NCI-H345 (cell line): ENCODE measurements around the gene COX4I2.

ENCODE experiments used
- DNase-seq: peaks from one replicate; lab custom pipeline; 2025; lab: John Stamatoyannopoulos, UW

The COX4I2 gene

DNA sequence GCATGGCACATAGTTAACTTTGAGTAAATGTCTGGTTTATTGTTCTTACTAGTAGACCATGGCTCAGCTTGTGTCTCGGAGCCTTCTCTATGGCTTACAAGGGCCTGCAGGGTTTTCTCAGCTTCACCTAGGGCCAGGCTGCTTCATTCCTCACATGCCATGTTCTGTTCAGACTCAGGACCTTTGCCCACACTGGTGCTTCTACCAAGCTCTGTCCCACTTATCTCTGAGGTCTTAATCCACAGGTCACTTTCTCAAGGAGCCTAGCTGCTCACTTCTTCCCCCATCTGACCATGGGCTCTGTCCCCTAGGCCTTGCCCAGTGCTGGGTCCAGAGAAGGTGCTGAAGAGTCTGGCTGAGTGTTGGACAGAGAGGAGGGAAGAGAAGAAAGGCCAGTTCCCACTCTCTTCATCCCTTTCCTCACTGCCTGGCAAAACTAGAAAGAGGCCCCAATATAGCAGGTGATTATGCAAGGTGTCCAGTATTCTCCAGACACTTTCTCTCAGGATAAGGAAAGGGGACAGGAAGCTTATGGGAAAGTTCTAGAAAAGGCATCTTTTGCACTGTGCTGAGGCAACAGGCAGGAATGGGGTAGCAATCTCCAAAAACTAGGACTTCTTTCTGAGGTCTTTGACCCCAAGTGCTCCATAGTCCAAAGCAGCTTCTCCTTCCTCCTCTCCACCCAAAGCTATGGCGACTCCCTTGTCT, 40.0 kb downstream of the COX4I2 start:
- no peak for DNase-seq

DNA sequence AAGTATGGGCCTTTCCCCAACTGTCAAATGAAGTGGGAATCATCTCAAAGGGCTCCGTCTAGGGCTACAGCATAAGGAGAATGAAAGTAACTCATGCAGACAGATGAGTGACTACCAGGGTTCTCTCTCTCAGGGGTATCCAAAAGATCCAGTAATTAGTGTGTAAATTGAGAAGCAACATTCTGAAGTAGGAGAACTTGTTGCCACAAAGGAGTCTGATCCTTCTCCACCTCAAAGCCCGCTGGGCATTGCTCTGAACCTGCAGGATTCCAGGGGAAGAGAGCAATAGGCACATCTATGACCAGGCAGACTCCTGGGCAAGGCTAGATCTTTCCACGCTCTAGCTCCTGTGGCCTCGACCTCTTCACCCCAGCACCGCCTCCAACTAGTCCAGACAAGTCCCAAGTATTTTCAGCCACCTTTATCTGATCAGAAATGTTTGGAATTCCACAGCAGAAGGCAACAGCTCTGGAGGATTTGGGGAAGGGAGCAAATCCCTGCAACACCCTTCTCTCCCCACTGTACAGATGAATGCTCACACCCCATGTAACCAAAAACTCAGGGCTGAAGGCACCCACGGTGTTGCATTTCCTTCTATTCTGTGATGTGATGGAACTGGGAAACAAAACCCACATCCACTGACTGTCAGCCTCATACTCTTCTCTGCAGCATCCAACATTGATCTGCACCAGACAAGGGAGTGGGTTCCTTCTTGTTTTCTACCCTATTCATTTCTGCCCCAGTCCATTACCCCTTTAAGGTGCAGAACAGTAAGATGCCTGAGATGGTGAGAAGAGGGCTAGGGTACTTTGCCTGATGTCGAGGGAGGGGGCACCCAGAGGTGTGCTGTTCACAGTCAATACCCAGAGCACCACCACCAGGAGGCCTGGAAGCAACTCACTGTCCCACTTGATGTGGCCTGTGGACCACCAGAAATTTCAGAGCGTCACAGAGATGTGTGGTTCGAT, 41.0 kb downstream of the COX4I2 start:
- DNase-seq = no peak

DNA sequence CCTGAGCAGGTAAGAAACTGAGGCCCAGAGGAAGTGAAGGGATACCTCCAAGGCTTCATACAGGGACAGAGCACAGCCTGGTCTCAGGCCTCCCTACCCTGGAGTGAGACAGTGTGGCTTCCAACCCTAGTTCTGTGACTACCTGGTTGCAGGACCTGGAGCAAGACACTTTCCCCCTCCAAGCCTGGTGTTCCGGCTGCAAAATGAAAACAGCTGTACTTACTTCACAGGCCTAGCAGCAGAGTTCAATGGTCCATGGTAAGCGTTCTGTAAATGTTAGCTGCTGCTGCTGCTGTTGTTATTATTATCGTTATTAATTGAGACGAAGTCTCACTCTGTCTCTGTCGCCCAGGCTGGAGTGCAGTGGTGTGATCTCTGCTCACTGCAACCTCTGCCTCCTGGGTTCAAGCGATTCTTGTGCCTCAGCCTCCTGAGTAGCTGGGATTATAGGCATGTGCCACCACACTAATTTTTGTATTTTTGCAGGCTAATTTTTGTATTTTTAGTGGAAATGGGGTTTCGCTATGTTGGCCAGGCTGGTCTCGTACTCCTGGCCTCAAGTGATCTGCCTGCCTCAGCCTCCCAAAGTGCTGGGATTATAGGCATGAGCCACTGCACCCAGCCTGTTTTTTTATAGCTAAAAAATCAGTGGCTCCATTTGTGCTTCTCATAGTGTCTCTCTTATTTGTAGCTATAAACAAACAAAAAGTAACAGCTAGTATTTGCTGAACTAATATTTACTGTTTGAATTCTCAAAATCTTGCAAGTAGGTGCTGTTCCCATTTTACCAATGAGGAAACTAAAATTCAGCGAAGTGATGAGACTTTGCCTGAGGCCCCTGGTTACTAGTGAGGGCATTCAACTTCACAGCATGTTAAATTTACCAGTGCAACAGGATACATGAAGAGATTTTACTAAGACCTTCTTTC, 41.9 kb downstream of the COX4I2 start:
- no peak for DNase-seq

DNA sequence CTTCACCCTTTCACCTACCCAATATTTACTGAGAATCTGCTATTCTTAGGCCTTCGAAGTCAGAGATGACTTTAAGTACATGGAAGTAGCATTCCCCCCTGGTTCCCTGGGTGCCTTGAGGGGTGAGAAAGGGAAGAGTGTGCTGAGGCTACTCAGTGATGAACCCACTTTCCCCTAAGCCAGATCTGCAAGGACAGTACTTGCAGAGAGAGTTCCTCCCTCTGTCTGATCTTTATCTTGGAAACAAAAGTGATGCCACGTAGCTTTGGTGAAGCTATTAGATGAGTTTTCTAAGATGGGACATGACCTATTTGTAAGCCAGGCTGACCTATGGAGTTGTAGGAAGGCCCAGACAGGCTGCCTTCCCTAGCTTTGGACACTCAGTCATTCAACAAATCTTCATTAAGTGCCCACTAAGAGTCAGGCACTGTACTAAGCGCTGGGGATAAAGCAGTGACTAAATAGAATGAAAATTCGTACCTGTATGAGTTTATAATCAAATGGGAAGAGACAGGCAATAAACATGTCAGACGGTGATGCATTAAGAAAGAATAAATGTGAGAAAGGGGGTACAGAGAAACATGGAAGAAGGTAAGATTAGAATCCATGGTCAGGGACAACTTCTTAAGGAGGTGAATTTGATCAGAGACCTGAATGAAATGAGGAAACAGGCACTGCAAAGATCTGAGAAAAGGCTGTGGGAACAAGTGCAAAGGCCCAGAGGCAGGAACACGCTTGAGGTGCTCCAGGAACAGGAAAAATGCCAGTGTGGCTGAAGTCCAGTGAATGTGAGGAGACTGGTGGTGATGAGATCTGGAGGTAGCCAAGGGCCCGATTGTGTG, 42.8 kb downstream of the COX4I2 start:
- no peak for DNase-seq

DNA sequence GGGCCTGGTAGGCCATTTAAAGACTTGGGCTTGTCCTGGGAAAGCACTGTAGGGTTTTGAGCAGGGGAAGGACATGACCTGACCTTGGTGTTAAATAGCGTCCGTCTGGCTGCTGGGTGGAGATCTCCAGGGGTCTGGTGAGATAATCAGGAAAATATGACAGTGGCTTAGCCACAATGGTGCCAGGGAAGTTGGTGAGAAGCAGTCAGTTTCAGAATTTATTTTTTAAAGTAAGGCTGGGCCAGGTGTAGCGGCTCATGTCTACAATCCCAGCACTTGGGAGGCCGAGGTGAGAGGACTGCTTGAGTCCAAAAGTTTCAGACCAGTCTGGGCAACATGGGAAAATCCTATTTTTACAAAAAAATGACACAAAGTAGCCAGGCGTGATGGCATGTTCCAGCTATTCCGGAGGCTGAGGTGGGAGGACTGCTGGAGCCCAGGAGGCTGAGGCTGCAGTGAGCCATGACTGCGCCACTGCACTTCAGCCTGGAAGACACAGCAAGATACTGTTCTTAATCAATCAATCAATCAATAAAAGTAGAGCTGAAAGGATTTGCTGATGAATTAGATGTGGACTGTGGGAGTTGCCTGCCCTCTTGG, 43.5 kb downstream of the COX4I2 start:
- no peak for DNase-seq

DNA sequence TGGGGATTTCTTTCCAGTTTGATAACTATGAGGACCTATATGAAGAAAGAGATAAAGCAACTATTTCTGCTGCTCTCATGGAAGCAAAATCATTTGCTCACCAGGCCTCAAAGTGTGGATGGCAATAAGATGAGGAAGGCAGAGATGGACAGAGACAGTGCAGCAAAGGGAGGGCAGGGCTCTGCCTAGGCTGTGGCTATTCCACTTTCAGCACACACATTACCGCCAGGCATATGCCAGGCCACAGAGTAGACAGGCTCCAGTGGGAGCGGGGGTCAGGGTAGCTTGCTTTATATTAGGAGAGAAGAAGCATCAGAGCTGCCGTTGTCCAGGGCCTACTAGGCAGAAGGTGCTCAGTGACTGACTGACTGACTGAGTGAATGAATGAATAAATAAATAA, 44.1 kb downstream of the COX4I2 start:
- DNase-seq = no peak

DNA sequence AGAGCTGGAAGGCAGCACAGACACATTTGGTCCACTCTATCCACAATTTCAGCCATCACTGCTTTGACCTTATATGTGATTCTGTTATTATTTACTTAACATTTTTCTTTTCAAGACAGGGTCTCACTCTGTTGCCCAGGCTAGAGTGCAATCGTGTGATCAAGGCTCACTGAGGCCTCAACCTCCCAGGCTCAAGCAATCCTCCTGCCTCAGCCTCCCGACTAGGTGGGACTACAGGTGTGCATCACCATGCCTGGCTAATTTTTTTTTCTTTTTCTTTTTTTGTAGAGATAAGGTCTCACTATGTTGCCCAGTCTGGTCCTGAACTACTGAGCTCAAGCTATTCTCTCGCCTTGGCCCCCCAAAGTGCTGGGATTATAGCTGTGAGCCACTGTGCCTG, 44.6 kb downstream of the COX4I2 start:
- no peak for DNase-seq

DNA sequence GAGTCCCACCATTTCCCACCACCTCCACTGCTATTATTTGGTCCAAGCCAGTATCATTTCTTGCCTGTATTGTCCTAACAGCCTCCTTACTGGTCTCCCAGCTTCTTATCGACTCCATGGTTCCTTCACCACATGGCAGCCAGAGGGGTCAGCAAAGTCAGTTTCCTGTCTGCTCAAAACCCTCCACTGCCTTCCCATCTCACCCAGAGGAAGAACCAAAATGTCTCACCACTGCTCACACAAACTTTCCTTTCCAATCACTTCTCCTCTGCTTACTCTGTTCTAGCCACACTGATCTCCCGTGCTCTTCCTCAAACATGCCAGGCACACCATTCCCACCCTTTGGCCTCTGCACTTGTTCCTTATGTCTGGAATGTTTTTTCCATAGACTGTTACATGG, 45.2 kb downstream of the COX4I2 start:
- DNase-seq = no peak

DNA sequence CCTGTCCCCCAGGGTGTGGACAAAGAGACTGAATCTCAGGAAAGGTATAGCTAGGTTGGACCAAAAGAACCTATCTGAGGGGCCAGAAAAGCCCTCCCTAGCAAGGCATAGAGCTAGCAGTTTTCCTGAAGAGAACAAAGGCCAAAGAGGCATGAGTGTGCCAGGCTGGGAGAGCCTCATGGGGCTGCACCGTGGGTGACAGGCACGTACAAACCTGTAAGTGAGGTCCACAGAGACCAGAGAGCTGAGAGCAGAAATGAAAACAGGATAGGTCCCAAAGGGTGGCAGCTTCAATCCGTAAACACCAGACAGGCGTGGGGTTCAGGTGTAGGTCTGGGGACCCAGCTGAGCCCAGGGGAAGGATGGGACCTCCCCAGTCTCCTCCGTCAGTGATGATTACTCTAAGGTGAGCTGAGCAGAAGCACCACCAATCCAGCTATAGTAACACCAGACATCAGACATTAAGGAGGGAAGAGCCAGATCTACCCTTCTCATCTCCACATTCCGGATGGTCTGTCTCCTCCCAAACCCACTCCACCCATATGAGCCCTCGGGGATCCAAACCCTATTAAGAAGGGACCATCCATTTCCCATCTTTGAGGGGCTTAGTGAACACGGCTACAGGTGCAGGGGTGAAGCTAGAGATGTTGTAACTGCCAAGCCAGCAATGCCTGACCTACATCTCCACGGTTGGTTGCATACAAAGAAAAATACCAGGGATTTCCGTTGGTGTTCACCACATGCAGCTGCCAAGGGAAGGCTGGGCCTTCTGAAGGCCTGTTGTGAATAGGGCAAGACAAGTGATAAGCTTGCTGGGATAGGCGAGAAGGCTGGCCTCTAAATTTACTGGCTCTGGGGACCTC, 46.7 kb downstream of the COX4I2 start:
- peak; percentile 83 for DNase-seq

DNA sequence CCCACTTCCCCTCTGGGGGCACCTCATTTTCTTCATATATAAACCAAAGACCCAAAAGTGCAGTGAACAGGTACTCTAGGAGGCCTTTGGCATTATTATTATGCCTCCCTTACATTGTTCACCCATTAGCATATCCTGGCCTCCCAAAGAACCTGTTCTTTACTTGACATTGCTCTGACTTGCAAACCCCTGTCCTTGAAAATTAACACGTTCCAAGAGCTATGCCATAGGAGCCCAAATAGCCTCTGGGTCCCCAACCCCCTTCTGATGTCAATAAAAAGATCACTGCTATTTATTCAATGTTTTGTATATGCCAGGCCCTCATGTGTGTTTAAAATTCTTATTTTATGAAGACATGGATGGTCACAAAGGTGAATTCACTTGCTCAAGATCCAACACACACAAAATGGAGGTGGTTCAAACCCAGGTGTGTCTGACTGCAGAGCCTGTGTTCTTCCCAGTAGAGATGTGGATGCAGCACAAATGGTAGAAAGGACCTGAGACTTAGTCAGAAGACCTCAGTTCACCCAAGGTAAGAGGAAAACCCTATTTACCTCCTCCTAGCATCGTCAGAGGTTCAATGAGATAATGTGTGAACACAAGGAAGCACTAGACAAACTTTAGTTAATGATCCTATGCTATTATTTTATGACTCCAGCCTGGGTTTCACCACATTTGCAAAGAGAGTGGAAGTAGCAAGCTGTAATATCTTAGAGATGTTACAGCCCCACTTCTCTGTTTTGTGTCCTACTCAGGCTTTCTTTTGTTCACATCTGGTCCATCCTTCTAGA, 48.3 kb downstream of the COX4I2 start:
- DNase-seq = no peak

DNA sequence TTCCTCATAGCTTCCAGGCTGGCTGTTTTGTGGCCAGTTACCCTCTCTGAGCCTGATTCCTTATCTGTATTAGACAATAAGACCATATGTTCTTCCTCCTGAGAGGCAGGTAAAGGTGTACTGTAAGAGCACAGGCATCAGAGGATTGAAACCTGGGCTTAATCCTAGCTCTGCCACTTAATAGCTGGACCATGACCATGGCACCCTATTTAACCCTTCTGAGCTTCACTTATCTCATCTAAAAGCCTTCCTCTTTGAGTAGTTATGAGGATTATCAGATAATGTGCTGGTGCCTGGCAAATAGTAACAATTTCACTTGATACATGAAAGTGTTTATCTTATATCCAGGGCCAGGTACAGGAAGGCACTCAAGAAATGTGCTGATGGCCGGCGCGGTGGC, 50.1 kb downstream of the COX4I2 start:
- DNase-seq = no peak

DNA sequence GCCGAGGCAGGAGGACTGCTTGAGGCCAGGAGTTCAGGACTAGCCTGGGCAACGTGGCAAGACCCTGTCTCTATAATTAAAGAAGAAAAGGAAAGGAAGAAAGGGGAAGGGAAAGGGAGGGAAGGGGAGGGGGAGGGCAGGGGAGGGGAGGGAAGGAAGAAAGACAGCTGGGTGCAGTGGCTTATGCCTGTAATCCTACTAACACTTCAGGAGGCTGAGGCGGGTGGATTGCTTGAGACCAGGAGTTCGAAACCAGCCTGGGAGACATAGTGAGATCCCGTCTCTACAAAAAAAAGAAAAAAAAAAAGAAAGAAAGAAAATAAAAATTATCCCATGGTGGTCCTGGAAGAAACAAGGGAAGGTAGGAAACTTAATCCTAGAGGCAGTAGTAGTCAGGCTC, 51.4 kb downstream of the COX4I2 start:
- DNase-seq = no peak

DNA sequence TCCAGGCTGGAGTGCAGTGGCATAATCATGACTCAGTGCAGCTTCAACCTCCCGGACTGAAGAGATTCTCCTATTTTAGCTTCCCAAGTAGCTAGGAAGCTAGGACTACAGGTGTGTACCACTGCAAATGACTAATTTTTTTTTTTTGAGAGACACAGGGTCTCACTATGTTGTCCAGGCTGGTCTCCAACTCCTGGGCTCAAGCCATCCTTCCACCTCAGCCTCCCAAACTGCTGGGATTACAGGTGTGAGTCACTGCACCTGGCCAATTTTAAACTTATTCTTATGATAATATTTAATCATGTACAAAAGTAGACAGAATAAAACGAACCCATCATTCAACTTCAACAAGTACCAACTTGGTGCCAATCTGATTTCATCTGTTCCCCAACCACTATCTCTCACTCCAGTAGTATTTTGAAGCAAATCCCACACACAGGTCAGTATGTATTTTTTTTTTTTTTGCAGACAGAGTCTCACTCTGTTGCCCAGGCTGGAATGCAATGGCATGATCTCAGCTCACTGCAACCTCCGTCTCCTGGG, 52.5 kb downstream of the COX4I2 start:
- DNase-seq = no peak

DNA sequence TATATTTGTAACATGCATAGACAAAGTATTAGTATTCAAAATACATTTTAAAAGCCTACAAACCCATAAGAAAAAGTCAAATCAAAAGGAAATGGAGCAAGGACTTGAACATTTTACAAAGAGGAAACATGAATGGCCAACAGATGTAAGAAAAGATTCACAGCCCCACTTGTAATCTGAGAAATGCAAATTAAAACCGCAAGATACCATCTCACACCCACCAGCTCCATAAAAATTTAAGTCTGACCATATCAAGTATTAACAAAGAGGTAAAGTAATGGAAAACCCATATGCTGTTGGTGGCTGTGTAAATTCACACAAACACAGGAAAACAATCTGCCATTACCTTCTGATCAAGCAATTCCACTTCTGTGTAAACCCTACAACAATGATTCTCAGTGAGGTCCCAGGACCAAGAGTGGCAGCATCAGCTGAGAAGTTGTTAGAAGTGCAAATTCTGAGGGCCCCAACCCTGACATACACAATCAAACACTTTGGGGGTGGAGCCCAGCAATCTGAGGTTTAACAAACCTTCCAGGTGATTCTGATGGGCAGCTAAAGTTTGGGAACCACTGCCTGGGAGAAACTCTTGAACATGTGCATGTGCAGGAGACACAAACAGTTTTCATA, 54.0 kb downstream of the COX4I2 start:
- DNase-seq = no peak

DNA sequence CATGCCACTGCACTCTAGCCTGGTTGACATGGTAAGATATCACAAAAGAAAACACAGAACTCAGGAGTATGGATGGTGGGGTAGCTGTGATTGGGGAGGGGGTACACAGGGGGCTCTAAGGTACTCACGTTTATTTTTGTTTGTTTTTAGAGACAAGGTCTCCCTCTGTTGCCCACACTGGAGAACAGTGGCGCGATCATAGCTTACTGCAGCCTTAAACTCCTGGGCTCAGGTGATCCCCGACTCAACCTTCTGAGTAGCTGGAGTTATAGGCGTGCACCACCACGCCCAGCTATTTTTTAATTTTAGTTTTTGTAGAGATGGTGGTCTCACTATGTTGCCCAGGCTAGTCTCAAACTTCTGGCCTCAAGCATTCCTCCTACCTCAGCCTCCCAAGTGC, 55.7 kb downstream of the COX4I2 start:
- DNase-seq = no peak

DNA sequence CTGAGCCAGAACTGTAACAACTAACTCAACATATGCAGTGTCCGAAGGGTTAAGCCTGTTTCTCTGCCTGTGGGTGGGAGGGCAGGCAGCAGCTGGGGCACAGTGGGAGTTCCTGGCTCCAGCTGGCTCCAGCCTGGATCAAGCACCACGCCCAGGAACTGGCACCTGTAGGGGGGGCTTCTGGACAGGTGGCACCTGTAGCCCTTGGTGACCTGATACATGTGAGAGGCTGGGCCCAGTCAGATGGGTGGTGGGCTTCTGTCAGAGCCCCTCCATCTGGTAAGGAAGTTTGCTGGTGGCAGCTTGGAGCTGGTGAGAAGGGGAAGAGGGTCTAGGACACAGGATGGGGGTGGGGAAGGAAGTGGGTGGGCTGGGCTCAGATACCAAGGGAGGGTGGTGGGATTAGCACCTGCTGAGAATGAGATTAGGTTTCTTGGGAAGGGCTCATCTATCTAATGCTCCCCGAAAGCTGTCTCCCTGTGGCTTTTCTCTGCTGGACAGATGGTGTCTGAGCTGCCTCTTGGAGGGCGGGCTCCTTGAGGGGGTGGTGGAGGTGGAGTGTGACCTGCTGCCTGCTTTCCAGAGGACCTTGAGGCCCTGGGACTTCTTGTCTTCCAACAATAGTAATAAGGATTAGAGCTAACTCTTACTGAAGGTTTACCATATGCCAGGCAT, 56.4 kb downstream of the COX4I2 start:
- DNase-seq = peak; percentile 82
